ENCODE measurements around the gene C1QL3.

Gene C1QL3

DNA sequence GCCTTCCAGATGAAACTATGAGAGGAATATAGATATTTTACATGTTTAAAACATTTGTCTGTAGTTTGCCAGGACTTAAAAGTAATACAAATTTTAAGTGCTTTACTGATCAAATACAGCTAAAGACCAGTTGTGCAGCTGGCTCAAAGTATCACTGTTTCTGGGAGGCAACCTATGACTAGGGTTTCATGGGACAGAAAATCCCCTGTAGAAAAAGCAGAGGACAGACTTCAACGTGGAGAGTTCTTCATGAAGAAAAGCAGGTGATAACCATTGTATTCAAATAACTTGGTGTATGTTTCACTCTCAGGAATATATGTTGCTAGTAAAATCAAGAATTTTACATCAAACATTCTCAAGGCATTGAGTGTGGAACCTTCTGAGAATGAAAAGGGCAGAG lies 43.9 kb downstream of the C1QL3 start:
- Histone ChIP-seq H3K36me3 (no peaks in the 10 kb centered on the region), H3K27me3 (ENCODE audit: insufficient read depth, low read depth, severe bottlenecking) (no peaks in the 10 kb centered on the region), H3K9me3 (ENCODE audit: severe bottlenecking) (no peaks in the 10 kb centered on the region), H3K4me3 (ENCODE audit: low read depth, low read length) (no peak overlapping the region), H3K27ac (no peak overlapping the region)
- TF ChIP-seq, protein P1, sequence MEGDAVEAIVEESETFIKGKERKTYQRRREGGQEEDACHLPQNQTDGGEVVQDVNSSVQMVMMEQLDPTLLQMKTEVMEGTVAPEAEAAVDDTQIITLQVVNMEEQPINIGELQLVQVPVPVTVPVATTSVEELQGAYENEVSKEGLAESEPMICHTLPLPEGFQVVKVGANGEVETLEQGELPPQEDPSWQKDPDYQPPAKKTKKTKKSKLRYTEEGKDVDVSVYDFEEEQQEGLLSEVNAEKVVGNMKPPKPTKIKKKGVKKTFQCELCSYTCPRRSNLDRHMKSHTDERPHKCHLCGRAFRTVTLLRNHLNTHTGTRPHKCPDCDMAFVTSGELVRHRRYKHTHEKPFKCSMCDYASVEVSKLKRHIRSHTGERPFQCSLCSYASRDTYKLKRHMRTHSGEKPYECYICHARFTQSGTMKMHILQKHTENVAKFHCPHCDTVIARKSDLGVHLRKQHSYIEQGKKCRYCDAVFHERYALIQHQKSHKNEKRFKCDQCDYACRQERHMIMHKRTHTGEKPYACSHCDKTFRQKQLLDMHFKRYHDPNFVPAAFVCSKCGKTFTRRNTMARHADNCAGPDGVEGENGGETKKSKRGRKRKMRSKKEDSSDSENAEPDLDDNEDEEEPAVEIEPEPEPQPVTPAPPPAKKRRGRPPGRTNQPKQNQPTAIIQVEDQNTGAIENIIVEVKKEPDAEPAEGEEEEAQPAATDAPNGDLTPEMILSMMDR (IDR thresholded peaks at IDR 0.05; ENCODE audit: low read depth, low read length) = no peak
- no peak for DNase-seq

DNA sequence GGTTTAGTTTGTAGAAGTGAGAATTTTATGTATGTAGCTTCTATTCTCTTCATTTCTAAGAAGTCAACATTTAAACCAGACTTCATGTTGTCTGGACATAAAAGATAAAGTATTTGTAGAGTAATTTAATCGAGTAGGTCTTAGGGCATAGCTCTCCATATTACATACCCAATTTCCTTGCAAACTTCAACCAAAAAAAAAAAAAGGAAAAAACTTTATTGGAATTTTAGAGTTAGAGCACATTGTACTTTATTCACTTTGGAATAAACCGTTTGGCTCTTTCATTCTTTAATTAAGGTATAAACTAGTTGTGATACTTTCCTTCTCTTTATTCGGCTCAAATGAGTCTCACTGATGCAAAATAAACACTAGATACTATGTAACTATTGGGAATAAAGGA lies 48.9 kb downstream of the C1QL3 start:
- H3K4me3 ChIP-seq (ENCODE audit: low read depth, low read length) = no peak overlapping the region
- TF ChIP-seq, protein P1 (IDR thresholded peaks at IDR 0.05; ENCODE audit: low read depth, low read length) = no peak
- DNase-seq = no peak
- no peak overlapping the region for H3K27ac ChIP-seq
- no peaks in the 10 kb centered on the region for H3K9me3 ChIP-seq (ENCODE audit: severe bottlenecking)
- no peaks in the 10 kb centered on the region for H3K27me3 ChIP-seq (ENCODE audit: insufficient read depth, low read depth, severe bottlenecking)
- H3K36me3 ChIP-seq = no peaks in the 10 kb centered on the region

DNA sequence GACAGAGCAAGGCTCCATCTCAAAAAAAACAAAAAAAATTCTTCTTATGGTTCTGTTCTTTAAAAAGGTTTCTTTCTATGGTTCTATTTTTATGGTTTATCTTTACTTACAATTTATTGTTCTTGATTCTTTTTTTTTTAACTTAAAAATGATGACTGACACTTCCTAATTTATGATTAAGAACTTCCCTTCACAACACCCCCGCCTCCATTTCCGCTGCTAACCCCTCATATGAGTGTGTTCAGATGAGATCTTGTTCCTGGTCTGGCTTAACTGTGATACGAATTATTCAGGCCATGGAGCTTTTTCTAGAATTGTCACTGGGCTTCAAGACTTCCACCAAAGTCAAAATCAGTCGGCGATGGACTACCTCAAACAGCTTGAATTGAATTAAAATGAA lies 50.9 kb downstream of the C1QL3 start:
- no peaks in the 10 kb centered on the region for H3K36me3 ChIP-seq
- no peak overlapping the region for H3K27ac ChIP-seq
- no peaks in the 10 kb centered on the region for H3K27me3 ChIP-seq (ENCODE audit: insufficient read depth, low read depth, severe bottlenecking)
- TF ChIP-seq, protein P1 (IDR thresholded peaks at IDR 0.05; ENCODE audit: low read depth, low read length) = no peak
- no peak overlapping the region for H3K4me3 ChIP-seq (ENCODE audit: low read depth, low read length)
- DNase-seq = no peak
- H3K9me3 ChIP-seq (ENCODE audit: severe bottlenecking) = no peaks in the 10 kb centered on the region

DNA sequence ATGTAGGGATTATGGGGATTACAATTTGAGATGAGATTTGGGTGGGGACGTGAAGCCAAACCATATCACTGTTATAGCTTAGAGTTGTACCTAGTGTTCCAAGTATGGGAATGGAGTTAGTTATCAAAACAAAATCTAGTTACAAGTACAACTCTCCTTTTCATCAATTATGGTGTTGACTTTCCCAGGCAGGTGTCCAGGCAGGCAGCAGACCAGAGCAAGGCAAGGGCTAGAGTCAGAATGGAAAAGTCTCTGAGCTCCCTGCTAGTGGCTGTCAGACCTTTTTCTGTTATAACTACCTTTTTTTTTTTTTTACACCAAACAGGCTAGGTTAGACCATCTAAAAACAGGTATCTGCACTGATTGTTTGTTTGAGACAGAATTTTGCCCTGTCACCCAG lies 55.7 kb downstream of the C1QL3 start:
- DNase-seq = no peak
- TF ChIP-seq, protein P1 (IDR thresholded peaks at IDR 0.05; ENCODE audit: low read depth, low read length) = no peak
- no peak overlapping the region for H3K27ac ChIP-seq
- H3K4me3 ChIP-seq (ENCODE audit: low read depth, low read length) = no peak overlapping the region
- H3K36me3 ChIP-seq = no peaks in the 10 kb centered on the region
- no peaks in the 10 kb centered on the region for H3K9me3 ChIP-seq (ENCODE audit: severe bottlenecking)
- H3K27me3 ChIP-seq (ENCODE audit: insufficient read depth, low read depth, severe bottlenecking) = no peaks in the 10 kb centered on the region
